Esophagus squamous epithelium (tissue), 5 donors: ENCODE data around the gene MYPN. TPM values are rescaled to one million over a fixed set of nuclear protein-coding genes. Genes with fewer than 3 reads are reported as not detected.

Experiments used
- DNase-seq: peaks from one replicate; lab custom pipeline; 2025; lab: John Stamatoyannopoulos, UW
- H3K27ac ChIP-seq, 4 donors: fragments of 200-600 bp; sonication (generic); one replicate each; pipeline ENCODE4 v1.5.1; 2016 to 2019; ENCODE audit warnings: mild to moderate bottlenecking in 1 of 4
- H3K27me3 ChIP-seq, 4 donors: fragments of 200-600 bp; sonication (generic); 1 replicate in 3 of 4; 2 replicates in 1 of 4; pipeline versions ENCODE4 v1.5.1 to v1.6.0; 2017 to 2021; ENCODE audit warnings: antibody characterized with exemption in 1 of 4
- H3K36me3 ChIP-seq, 3 donors: fragments of 200-600 bp; sonication (generic); one replicate each; pipeline ENCODE4 v1.5.1; 2016 to 2019
- H3K4me1 ChIP-seq, 3 donors: fragments of 200-600 bp; sonication (generic); one replicate each; pipeline ENCODE4 v1.5.1; 2017 to 2019
- H3K4me3 ChIP-seq, 4 donors: fragments of 200-600 bp; sonication (generic); 1 replicate in 3 of 4; 2 replicates in 1 of 4; pipeline ENCODE4 v1.5.1; 2016 to 2019; ENCODE audit warnings: mild to moderate bottlenecking in 2 of 4, moderate library complexity in 1 of 4
- H3K9me3 ChIP-seq, 3 donors: fragments of 200-600 bp; sonication (generic); one replicate each; pipeline ENCODE4 v1.5.1; 2016 to 2019
- POLR2A ChIP-seq, 4 donors: fragments of 450-650 bp; IDR thresholded peaks; one replicate each; pipeline ENCODE4 v1.6.1; 2017; ENCODE audit warnings: antibody characterized with exemption in 4 of 4, mild to moderate bottlenecking in 4 of 4, moderate library complexity in 3 of 4
- whole genome bisulfite sequencing, 2 donors: methylation state at CpG; one replicate each; pipeline ENCODE4 v1.1.5; 2018; 5-methylcytosine and 5-hydroxymethylcytosine counted together
- intact Hi-C: fragments of 100-400 bp; cut with DNase I; formaldehyde crosslinking; loops from one replicate; pipeline ENCODE4 v1.15.0; 2022
- total RNA-seq, 4 donors: library from RNA; depleted of rRNA; stranded (reverse); fragments of >200 nt; gene quantifications; one replicate each; pipeline ENCODE4 v1.1.0, GENCODE V29; 2016
- TF ChIP-seq, protein P1 (sequence below), 6 experiments: fragments of 450-650 bp in 4 of 6; fragments of 200-600 bp in 2 of 6; sonication (generic) in 2 of 6; IDR thresholded peaks; one replicate each; pipeline ENCODE4 v1.5.1; 2016 to 2019; ENCODE audit warnings: antibody characterized with exemption in 6 of 6, mild to moderate bottlenecking in 4 of 6, moderate library complexity in 4 of 6
- donor health status: DM: yes; HTN: yes; CAD: no.

The MYPN gene
- total RNA-seq, 4 donors from 2014 or later, result not detected

DNA sequence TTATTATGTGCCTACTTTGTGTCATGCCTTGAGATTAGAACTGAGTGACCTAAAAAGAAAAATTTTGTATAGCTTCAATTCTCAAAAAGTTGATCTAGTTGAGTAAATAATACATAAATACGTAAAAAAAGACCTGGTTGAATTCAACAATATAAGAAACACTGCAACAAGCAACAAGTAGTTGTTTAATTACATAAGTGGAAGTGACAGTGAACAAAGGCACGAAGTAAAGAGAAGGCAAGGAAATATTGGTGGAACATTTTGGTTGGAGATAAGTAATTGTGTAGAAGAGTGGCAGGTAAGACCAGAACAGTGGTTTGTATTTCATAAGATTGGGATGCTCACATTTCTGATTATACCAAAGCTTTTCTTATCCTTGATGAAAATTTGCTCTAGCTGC lies 8.2 kb upstream of the MYPN start:
- no peaks in the 10 kb centered on the region for H3K9me3 ChIP-seq
- DNase-seq, result no peak
- intact Hi-C loops, result no loop called here
- H3K36me3 ChIP-seq, result no peaks in the 10 kb centered on the region
- no peak overlapping the region for H3K4me3 ChIP-seq
- H3K27ac ChIP-seq, result no peak overlapping the region
- 92 to 95% methylated on average over 2 of the region's 2 CpGs for WGBS, 2 donors
- TF ChIP-seq POLR2A (IDR thresholded peaks at IDR 0.05), result no peak
- TF ChIP-seq, protein P1, sequence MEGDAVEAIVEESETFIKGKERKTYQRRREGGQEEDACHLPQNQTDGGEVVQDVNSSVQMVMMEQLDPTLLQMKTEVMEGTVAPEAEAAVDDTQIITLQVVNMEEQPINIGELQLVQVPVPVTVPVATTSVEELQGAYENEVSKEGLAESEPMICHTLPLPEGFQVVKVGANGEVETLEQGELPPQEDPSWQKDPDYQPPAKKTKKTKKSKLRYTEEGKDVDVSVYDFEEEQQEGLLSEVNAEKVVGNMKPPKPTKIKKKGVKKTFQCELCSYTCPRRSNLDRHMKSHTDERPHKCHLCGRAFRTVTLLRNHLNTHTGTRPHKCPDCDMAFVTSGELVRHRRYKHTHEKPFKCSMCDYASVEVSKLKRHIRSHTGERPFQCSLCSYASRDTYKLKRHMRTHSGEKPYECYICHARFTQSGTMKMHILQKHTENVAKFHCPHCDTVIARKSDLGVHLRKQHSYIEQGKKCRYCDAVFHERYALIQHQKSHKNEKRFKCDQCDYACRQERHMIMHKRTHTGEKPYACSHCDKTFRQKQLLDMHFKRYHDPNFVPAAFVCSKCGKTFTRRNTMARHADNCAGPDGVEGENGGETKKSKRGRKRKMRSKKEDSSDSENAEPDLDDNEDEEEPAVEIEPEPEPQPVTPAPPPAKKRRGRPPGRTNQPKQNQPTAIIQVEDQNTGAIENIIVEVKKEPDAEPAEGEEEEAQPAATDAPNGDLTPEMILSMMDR (IDR thresholded peaks at IDR 0.05), result no peak
- H3K4me1 ChIP-seq, result peaks cover 0 to 16% (median 0%) of the 10 kb centered on the region in 3 donors
- no peaks in the 10 kb centered on the region for H3K27me3 ChIP-seq

GRCh38 chr10:68103261-68103878 lies 5.9 kb upstream of the MYPN start:
- intact Hi-C loops, result no loop called here

GRCh38 chr10:68103901-68104300 lies 5.4 kb upstream of the MYPN start:
- no peak overlapping the region for H3K4me3 ChIP-seq
- no peak for DNase-seq
- H3K36me3 ChIP-seq, result no peaks in the 10 kb centered on the region
- no peak for TF ChIP-seq POLR2A (IDR thresholded peaks at IDR 0.05)
- TF ChIP-seq, protein P1 (IDR thresholded peaks at IDR 0.05), result no peak
- WGBS, 2 donors, result 91 to 100% methylated on average over 3 of the region's 3 CpGs
- H3K27me3 ChIP-seq, result no peaks in the 10 kb centered on the region
- H3K4me1 ChIP-seq, result no peaks in the 10 kb centered on the region
- H3K27ac ChIP-seq, result no peak overlapping the region
- intact Hi-C loops, result no loop called here
- no peaks in the 10 kb centered on the region for H3K9me3 ChIP-seq

More at GRCh38 chr10:68103261-68103878, 5.9 kb upstream of the MYPN start:
- Histone ChIP-seq H3K4me1 (no peaks in the 10 kb centered on the region), H3K4me3 (no peak overlapping the region), H3K27ac (no peak overlapping the region), H3K27me3 (no peaks in the 10 kb centered on the region), H3K9me3 (no peaks in the 10 kb centered on the region), H3K36me3 (no peaks in the 10 kb centered on the region)
- no peak for DNase-seq
- TF ChIP-seq POLR2A (IDR thresholded peaks at IDR 0.05), result no peak
- TF ChIP-seq, protein P1 (IDR thresholded peaks at IDR 0.05), result no peak
- 61 to 74% methylated on average over 2 to 4 of the region's 4 CpGs for WGBS, 2 donors

- no peak overlapping the region for H3K27ac ChIP-seq
- intact Hi-C loops, result no loop called here
Observed at GRCh38 chr10:68105820-68106219, 3.5 kb upstream of the MYPN start.

DNA sequence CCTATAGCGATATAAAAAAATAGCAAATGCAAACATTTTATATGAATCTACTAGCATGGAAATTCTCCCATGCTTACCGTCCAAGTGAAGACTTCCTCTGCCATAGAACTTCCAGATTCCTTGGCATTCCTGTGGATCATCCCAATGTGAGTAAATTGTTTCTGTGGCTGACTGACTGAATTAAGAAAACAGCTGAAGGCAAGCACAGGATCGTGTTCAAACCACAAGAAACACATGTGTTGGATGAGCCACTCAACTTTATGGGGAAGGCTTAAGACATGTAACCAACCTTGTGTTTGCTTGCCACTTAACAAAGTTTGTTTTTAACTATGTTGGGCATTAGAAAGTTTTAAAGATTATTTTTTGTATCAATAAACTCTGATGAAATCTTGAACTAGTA lies 2.6 kb upstream of the MYPN start:
- intact Hi-C loops, result no loop called here
- Histone ChIP-seq H3K9me3 (no peaks in the 10 kb centered on the region), H3K27me3 (no peaks in the 10 kb centered on the region), H3K4me3 (no peak overlapping the region), H3K27ac (no peak overlapping the region), H3K4me1 (no peaks in the 10 kb centered on the region), H3K36me3 (no peaks in the 10 kb centered on the region)
- WGBS, 2 donors, result 67 to 71% methylated on average over 3 of the region's 3 CpGs
- TF ChIP-seq, protein P1 (IDR thresholded peaks at IDR 0.05), result no peak
- no peak for TF ChIP-seq POLR2A (IDR thresholded peaks at IDR 0.05)
- DNase-seq, result no peak

More at GRCh38 chr10:68105820-68106219, 3.5 kb upstream of the MYPN start:
- Histone ChIP-seq H3K36me3 (no peaks in the 10 kb centered on the region), H3K4me3 (no peak overlapping the region), H3K9me3 (no peaks in the 10 kb centered on the region), H3K27me3 (no peaks in the 10 kb centered on the region), H3K4me1 (no peaks in the 10 kb centered on the region)
- WGBS, 2 donors, result 40 to 47% methylated on average over 3 of the region's 3 CpGs
- DNase-seq, result no peak
- no peak for TF ChIP-seq POLR2A (IDR thresholded peaks at IDR 0.05)
- TF ChIP-seq, protein P1 (IDR thresholded peaks at IDR 0.05), result no peak
